LNCaP clone FGC (cell line): ENCODE data around the gene CAPN8.
A peak's percentile ranks its signal among the peaks of the same experiment; 100 is the strongest.

Experiments used
- DNase-seq: peaks from one replicate; pipeline ENCODE4 v3.0.0-alpha.2; 2011; ENCODE audit warnings: low read depth
- H3K4me3 ChIP-seq: 2 replicates; pipeline ENCODE4 v1.5.1; 2011; ENCODE audit warnings: mild to moderate bottlenecking, low read depth, low read length, control low read depth
- CTCF ChIP-seq: IDR thresholded peaks from 2 replicates; pipeline ENCODE4 v1.5.1; 2012; ENCODE audit warnings: mild to moderate bottlenecking; ENCODE audit not compliant: control insufficient read depth, insufficient read depth; ENCODE audit errors: extremely low read depth

The CAPN8 gene

GRCh38 chr1:223711747-223712193 lies 46.3 kb upstream of the CAPN8 start:
- peak overlapping the region; percentile 9; the same call in 1 of the 2 replicates for H3K4me3 ChIP-seq
- no peak for DNase-seq
- TF ChIP-seq CTCF: no peak

GRCh38 chr1:223711173-223711572 lies 45.7 kb upstream of the CAPN8 start:
- DNase-seq: no peak
- TF ChIP-seq CTCF: no peak
- no peak overlapping the region for H3K4me3 ChIP-seq

- DNase-seq: no peak
- TF ChIP-seq CTCF: no peak
- H3K4me3 ChIP-seq: no peak overlapping the region
These were observed 45.0 kb upstream of the CAPN8 start for GRCh38 chr1:223710179-223711133.

GRCh38 chr1:223709598-223709997 lies 44.1 kb upstream of the CAPN8 start:
- no peak for DNase-seq
- peak; percentile 8; the same call in 1 of the 2 replicates for TF ChIP-seq CTCF
- H3K4me3 ChIP-seq: no peak overlapping the region

GRCh38 chr1:223708651-223709268 lies 43.3 kb upstream of the CAPN8 start:
- no peak for DNase-seq
- H3K4me3 ChIP-seq: no peak overlapping the region
- TF ChIP-seq CTCF: no peak

GRCh38 chr1:223708001-223708359 lies 42.5 kb upstream of the CAPN8 start:
- TF ChIP-seq CTCF: no peak
- DNase-seq: no peak
- no peak overlapping the region for H3K4me3 ChIP-seq
